Femur (tissue), 1 donor: ENCODE measurements around the gene TNNT3.

Source experiments
- DNase-seq: peaks from one replicate; pipeline ENCODE4 v3.0.0-alpha.2; 2017

The TNNT3 gene

DNA sequence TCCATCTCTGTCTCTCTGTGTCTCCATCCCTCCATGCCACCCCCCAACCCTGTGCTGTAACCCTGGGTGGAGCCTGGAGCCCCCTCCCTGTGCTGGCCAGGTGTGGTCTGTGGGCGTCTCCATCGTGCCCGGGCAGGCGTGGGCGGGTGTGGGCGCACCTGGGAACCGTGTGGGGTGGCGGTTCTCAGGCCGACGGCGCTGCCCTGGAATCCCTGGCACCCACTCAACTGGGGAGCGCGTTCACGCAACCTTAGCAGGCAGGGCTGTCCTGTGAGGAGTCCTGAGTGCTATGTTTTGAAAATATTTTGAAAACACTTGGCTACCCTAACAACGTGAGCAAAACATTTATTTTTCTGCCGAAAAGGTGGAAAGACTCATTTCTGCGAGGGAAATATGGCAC, 4.7 kb downstream of the TNNT3 start:
- DNase-seq: peak; percentile 41

DNA sequence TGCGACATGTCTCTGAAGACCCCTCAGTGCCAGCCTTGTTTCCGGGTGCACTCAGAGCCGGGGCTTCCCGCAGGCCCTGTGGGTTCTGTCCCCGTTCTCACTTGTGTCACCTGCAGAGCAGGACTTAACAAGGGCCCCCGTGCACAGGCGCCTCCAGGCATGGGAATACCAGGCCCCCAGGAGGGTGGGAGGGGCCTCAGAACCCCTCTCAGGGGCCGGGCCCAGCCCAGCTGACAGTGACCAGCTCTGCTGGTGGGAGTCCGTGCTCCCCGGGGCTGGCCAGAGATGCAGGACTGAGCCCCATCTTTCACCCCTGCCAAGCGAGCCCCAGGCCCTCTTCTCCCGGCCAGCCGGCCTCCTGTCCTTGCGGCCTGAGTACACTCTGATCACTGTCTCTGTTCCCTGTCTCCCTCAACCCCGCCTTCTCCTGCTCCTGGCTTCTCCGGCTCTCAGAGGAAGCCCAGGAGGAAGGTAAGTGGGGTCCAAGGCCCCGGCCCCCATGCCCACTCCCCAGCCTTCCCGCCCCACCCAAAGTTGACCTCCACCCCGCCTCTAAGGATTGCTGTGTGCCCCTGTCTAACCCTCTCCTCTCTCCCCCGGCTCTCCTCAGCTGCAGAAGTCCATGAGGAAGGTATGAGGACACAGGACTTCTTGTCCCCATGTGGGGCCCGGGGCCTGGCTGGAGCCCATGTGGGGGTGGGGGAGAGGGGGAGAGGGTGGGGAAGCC, 5.3 kb downstream of the TNNT3 start:
- DNase-seq: peak; percentile 19

DNA sequence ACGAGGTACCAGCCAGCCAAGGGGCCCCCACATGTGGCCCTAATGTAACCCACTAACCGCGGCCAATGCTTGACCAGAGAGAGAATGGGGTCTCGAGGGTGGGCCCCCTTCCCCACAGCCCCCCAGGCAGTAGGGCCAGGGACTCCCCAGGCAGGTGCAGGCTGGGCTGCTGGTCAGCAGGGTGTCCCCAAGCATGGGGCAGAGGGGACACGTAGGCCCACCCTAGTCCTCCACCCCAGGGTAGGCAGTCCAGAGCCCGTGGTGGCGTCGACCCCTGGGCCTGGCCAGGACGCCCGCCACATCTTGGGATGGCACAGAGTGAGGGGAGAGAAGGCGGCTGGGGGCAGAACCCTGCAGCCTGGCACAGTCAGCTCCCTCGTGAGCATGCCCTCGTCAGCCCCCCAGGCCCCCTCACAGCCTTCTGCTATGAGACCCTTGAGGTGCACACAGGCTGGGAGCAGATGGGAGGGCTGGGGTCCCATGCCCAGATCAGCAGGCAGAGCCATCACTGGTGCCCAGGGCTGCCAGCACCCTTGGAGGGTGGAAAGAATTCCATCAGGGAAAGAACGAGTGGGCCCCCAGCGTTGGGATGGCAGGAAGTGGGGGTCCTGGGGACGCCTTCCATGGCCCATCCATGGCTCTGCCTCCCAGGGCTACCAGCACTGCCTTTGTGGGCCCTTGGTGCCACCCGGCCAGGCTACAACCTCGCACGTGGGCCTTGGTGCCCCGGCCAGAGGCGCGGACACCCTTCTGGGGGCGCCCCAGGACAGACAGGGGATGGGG, 6.1 kb downstream of the TNNT3 start:
- DNase-seq: peak; percentile 19

DNA sequence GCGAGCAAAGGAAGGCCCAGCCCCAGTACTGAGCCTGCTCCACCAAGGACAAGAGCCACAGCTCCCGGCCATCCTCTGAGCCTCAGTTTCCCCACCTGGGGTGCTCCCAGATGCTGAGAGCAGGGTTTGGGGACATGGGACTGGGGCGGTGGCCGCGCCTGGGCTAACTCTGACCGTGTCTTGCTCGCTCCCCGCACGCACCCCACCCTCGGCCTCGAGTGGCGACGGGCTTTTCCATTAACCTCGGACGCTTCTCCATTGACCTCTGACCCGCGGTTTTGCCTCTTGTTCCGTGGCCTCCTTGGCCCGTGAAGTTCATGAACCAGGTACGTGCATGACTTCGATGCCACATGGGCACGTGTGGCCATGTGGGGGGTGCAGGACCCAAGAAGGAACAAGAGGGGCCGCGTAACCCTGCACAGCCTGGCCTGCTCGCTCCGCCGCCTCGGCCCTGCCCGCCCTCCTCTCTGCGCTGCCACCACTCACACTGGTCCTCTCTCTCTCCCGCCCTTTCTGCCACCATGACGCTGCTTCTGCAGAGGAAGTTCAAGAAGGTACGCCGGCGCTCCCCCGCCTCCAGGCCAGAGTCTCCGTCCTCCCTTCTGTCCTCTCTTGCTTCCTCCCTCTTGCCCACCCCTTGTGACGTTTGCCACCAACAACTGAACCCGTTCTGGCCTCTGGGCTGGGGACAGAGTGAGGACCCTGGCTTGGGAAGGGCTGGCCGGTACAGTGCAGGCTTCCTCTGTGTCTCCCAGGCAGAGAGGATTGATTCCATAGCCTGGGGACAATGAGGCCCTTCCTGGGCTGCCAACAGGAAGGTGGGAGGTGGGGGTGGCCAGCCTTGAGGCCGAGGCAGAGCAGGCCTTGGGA, 6.9 kb downstream of the TNNT3 start:
- peak; percentile 24 for DNase-seq

DNA sequence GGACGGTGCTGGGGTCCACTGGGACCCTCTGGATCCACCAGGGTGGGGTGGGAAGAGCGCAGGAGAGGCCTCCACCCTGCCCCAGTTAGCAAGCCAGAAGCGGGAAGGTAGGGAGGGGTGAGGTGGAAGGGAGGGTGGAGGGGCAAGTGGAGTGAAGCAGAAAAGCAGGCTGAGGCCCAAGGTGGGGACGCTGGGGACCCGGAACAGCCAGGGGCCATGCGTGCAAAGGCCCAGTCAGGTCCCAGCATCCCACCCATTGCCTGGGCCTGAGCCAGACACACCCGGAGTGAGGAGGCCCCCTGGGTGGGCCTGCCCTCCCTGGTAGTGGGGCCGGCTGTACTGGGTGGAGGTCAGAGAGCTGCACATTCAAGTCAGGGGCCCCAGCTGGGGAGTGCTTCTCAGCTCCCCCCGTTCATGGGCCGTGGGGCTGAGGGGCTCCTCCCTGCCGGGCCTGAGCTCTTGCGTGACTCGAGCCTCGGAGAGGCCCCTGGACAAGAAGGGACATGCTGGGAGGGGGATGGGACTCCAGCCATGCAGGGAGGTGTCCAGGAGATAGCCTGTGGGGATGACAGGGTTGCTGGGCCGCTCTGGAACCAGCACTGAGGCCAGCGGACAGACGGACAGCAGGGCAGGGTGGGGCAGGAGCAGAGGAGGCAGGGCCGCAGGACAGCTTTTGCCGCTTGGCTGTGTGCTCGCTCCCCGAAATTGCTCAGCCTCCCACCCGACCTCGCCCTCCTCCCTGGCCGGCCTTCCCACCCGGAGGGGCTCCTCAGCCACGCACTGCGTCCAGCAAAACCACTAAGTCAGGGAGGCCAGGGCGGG, 7.7 kb downstream of the TNNT3 start:
- peak; percentile 83 for DNase-seq

DNA sequence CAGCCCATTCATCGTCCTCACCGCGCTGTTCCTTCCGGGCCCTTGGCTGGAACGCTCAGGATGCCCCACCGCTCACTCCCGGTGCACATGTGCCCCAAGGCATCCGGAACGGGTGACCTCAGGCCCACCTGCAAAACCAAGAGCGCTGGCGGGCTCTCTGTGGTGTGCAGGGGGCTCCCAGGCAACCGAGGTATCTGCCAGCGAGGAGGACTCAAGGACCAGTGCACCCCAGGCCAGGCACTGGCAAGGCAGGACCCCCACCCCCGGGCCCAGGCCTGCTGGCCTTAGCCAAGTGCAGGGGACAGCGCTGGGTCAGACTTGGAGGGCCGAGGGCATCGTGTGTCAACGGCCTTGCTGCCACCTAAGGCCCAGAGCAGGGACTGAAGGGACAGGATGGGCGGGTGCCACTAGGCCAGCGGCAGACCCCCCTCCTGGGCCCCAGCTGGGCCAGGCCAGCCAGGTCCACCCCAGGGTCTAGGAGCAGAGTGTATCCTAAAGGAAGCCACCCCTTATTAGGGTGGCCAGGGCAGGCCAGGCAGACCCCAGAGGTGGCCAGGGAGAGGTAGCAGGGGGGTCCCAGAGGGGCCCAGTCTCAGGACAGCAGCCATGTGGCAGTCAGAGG, 8.5 kb downstream of the TNNT3 start:
- DNase-seq: peak; percentile 40

DNA sequence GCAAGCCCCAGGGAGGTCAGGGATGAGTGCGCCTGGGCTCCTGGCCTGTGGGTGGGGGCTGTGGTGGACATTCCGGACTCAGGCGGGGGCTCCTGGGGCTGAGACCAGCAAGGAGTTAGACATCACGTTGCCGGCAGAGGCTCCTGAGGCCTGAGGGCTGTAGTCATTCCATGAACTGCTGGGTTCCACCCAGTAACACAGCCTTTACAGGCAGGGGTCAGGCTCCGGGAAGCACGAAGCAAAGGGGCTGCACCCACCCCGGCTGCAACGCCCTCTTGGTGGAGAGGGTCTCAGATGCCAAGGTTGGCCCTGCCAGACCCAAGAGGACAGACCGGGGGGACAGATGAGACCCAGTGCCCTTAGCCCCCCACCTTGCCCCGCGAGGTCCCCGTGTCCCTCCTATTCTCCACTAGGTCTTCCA, 9.0 kb downstream of the TNNT3 start:
- peak; percentile 59 for DNase-seq

DNA sequence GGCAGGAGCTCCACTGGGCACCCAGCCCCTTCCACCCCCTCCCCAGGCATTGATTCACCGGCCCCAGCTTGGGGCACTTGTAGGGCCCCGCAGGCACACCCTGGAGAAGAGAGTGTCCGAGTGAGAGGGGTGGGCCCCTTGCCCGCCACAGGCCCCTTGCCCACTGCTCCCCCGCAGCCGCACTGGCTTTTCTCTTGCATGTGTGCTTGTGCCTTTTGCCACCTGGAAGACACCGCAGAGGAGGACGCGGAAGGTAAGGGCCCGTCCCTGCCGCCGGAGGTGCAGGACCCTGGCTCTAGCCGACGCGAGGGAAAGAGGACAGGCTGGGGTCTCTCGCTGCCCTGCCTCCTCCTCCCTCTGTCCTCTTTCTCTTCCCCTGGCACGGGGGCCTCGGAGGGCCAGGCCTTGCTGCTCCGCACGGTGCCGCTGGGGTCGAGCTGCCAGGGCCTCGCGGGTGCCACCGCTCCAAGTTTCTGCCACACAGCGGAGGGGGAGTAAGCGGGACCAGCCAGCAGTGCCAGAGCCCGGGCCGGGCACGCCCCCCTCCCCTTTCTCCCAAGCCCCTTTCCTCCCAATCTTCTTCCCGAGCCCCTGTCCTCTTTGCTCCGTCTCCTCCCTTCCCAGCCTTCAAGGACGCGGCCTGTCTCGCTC, 9.5 kb downstream of the TNNT3 start:
- no peak for DNase-seq

DNA sequence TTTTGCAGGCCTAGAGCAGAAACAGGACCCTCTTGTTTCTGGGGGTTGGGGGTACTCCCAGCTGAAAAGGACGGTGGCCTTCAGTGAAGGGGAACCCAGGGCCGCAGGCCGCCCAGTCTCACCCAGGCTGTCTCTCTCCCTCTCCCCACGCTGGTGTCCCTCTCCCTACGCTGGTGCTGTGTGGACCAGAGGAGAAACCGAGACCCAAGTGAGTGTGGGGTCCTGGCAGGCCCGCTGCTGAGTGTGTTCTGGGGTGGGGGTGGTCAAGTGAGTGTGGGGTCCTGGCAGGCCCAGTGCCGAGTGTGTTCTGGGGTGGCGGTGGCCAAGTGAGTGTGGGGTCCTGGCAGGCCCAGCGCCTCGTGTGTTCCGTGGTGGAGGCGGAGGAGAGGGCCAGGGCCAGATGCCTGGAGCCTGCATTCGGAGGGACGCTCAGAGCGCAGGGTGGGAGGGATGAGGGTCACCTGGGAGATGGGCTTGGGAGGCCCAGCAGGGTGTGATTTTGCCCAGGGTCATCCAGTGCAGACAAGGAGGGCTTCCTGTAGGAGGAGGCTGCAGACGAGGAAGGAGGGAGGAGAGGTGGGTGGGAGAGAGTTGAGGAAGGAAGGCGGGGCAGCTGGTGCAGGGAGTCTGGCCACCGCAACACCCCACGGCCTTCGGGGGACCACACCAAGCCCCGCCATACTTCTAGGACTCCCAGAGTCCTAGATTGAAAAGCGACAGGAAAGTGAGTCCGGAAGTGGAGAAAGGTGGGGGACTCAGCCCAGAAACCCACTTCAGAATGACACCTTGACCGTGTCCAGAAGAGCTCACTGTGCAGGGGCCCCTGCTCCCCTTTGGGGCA, 10.3 kb downstream of the TNNT3 start:
- DNase-seq: no peak

DNA sequence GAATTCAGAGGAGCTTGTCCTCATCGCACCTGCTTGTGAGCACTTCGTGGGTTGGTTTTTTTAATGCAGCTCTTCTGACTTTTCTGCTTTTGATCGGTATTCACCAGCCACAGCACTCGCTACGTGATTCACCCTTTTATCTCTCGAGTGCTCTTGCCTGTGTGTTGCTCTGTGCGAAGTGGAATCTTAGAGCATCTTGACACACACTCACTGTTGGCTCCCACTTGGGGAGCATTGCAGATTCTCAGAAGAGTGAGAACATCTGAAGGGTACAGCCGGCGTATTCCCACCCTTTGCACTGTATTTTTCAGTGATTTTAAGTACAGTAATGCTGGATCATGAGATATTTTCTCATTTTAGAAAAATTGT, 10.9 kb downstream of the TNNT3 start:
- DNase-seq: no peak

DNA sequence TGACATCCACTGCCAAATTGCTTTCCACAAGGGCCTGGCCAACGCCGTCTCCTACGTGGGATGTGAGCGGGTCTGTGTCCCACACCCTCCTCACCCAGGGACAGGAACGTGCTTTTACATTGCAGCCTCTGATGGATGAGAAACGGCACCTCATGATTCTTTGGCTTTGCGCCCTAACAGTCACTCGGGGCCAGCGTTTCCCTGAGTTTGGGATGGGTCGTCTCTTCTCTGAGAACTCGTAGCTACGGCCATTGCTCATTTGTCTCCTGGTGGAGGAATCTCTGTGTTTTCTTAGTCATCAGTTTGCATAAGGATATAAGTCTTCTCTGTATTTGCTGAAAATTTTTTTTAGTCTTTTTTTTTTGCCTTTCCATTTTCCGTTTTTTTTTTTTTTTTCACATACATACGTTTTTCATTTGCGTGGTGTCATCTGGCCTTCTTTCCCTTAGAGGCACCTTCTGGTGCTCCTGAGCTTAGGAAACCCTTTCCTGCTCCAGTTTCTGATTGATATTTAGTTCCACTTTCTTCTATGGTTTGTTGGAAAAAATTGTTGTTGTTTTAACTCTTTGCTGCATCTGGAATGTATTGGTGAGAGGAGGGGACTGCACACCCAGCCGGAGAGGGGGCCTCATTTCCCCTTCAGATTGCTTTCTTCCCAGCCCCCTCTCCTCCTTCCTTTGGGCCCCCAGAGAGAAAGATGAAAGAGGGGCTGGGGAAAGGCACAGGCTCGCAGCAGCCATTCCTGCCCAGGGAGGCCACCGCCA, 12.0 kb downstream of the TNNT3 start:
- DNase-seq: peak; percentile 89

DNA sequence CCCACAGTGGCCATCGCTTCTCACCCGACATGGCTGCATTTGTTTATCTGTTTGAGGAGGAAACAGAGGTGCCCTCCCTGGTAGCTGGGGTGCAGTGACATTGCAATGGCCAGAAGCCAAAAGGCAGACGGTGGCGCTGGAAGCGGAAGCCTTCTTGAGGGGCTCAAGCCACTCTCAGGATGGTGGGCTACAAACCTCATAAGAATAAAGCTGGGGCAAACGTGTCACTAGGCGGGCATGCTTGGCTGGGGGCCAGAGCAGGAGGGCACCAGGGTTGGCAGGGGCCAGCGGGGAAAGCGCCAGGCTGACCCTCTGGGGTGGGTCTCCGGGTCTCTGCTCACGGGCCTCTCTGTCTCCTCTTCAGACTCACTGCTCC, 12.6 kb downstream of the TNNT3 start:
- no peak for DNase-seq

DNA sequence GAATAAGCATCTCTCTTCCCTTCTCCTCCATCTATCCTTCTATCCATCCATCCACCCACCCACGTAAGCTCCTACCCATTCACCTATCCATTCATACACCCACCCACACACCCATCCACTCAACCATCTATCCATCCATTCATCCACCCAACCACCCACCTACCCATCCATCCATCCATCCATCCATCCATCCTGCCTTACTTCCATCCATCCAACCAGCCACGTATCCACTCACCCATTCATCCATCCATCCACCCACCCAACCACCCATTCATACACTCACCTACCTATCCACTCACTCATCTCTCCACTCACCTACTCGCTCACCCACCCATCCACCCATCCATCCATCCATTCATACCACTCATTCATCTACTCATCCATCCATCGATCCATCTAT, 13.2 kb downstream of the TNNT3 start:
- no peak for DNase-seq

DNA sequence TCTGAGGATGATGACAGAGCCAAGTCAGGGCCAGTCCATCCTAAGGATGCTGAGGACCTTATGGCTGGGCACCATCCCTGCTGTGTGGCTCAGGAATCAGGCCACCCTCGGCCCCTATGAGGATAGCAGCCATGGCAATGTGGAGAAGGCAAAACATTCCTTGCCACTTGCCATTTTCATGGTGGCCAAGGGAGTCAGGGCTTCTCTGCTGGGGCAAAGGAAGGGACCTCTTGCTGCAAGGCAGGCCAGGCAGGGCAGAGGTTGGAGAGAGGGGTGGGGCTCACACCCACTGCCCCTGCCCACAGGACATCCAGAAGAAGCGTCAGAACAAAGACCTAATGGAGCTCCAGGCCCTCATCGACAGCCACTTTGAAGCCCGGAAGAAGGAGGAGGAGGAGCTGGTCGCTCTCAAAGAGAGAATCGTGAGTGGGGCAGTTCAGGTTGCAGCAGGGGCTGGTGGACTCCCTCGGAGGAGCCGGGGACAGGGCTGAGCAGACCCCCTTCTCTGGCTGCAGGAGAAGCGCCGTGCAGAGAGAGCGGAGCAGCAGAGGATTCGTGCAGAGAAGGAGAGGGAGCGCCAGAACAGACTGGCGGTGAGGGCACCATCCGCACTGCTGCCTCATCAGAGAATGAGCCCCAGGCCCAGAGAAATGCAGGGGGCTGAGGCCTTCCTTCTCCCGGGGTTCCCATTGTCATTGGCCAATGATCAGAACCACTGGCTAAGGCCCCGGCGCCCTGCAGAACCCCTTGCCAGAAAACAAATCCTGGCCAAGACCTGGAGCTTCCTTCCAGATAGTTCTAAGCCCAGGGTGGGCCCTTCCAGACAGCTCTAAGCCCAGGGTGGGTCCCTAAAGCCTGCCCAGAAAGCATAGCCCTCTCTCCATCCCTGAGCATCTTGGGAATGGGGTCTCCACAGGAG, 14.2 kb downstream of the TNNT3 start:
- no peak for DNase-seq

DNA sequence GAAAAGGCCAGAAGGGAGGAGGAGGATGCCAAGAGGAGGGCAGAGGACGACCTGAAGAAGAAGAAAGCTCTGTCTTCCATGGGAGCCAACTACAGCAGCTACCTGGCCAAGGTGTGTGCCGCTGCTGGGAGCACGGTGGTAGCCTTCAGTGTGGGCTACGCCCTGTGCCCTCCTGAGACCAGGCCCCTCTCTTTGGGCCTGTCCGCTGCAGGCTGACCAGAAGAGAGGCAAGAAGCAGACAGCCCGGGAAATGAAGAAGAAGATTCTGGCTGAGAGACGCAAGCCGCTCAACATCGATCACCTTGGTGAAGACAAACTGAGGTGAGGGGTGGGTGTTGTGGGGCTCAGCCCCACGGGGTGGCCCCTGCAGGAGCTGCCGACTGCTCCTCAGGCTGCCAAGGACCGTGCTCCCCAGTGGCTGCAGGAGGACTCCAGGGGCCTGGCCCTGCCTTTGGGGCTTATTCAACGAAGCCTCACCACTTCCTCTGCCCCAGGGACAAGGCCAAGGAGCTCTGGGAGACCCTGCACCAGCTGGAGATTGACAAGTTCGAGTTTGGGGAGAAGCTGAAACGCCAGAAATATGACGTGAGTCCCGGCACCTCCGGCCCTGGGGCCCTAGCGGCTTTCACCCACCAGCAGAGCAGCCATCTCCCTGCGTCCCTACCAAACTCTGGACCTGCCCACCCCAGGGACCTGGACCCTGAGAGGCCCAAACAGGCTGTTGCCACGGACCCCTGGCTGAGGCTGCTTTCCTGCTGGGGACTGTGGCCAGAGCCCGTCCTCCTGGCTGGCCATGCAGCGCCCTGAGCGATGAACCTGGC, 15.0 kb downstream of the TNNT3 start:
- DNase-seq: no peak

DNA sequence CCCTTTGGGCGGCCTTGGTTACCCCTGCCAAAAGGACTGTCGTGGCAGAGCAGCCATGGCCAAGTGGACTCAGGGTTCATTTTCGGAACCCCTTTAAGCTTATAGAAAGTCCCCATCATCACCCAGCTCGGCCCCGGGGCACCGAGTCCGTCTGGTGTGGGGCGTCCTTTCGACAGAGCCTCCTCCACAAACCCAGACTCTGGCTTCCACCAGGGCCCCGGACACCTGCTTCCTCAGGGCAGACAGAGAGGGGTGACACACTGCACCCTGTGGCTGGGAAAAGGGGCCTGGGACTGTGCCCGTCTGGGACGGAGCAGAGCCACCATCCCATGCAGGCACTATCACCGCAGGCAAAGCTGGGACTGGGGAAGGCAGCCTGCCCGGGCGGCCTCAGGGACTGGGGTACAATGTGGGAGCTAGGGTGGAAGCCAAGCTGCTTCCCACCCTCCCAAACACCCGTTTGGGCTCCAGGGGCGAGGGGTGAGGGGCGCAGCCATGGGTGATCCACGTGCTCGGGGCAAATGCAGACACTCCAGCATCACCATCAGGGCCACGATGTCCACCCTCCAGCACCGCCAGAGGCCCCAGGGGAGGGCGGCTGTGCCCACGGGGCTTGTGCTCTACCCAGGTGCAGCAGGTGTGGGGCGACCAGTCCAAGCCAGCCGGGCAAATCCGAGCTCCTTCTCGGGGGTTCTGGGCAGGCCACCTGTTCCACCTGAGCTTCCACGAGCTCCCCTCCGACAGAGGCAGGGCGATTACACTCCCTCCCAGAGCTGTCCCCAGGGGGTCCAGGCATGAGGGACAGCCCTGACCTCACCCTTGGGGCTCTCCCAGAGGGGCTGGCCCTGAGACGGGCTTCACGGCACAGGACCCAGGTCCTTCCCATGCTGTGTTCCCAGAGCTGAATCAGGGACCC, 15.9 kb downstream of the TNNT3 start:
- no peak for DNase-seq
